ENCODE results near the gene SRR. TPM values are rescaled to one million over a fixed set of nuclear protein-coding genes. Genes with fewer than 3 reads are reported as not detected.
"Not testable (repeated sequence)": the region's sequence is repeated elsewhere in the genome, so short reads cannot be mapped to it uniquely, and the experiment has no call there.

The SRR gene
- polyA plus RNA-seq, 1 donor = 21.0 TPM

DNA sequence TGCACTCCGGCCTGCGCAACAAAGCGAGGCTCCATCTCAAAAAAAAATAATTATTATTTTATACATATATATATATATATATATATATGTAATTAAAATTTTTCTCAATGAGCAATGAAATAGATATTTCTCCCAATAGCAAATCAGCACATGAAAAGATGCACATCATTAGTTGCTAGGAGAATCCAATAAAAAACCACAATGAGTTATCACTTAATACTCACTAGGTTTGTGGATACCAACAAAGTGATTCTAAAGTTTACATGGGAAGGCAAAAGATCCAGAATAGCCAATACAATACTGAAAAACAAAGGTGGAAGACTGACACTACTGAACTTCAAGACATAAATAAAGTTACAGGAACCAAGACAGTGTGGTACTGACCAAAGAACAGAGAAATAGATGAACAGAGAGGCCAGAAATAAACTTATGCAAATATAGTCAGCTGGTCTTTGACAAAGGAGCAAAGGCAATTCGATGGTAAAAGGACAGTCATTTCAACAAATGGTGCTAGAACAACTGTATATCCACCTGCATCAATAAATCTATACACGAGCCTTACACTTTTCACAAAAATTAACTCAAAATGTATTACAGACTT, 13.8 kb upstream of the SRR start:
- no peak for DNase-seq (ENCODE audit: low read depth)

- no peak for DNase-seq (ENCODE audit: low read depth)
These were observed 11.7 kb upstream of the SRR start for GRCh38 chr17:2292100-2292499.

DNA sequence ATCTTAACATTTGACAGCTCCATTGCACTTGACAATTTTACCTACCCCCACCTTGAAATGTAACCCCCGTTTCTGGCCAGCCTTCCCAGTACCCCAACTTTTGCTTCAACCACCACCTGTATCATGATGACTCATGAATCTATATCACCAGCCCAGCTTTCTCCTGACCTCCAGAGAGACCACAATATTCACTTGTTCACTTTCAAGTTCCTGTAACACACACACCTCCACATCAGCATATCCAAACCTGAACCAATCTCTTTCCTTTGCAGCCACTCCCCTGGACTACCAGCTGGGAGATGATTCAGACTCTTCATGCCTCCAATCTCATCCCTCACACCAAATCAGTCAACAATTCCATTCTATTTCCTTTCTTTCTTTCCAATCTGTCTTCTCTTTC, 8.2 kb upstream of the SRR start:
- DNase-seq (ENCODE audit: low read depth) = no peak

- no peak for DNase-seq (ENCODE audit: low read depth)
These were observed 6.7 kb upstream of the SRR start for GRCh38 chr17:2297023-2297422.

GRCh38 chr17:2299136-2299535, 4.6 kb upstream of the SRR start:
- DNase-seq (ENCODE audit: low read depth) = no peak

DNA sequence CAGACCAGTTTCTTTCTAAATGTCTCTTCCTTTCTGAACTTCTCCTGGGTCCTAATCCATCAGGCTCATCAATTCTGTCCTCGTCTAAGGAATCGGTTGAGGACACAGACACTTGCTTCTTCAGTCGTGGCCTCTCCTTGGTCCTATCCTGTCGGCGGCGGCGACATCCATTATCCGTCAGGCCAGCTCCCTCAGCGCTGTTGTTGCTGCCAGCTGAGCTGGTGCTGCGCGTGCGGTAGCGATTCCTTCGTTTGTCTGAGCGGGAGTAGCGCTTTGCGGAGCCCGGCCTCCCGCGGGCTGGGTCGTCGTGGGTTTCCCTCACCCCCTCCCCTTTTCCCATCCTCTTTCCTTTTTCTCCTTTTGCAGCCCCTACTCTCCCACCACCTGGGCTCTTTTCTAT, 4.0 kb upstream of the SRR start:
- no peak for DNase-seq (ENCODE audit: low read depth)

DNA sequence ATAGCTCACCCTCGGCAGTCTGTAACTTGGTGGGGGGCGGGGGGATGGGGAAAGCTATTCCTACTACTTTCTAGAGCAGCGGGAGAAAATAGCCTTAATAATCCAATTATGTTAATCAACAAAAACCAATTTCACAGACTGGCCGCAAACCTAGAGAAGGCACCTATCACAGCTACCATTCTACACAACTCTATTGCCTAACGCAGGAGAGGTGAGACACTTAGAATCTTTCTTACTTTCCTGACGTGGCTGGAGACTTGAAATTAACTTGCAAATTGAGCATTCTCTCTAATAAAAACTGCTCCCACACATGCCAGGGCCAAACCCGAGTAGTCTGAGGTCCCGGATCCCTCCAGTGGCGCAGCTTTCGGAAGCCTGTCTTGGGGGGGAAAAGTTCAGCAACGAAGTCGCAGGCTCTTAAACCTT, 959 bp upstream of the SRR start:
- no peak for DNase-seq (ENCODE audit: low read depth)

DNA sequence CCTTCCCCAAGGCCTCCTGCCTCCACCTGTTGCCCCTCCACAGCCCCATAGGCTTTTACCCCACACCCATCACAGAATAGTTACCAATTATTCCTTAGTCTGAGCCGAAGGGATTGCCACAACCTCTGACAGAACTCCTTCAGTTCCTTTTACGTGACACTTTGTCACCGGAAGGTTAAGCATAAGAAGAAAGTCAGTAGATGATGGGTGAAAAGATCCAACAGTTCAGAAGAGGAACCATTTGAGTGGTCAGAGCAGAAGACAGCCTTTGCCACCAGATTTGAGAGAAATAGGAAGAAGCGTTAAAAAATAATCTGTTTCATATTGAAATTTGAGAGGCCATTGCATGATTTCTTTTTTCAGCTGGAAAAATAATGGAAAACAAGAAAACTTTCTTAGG, 1.2 kb downstream of the SRR start:
- DNase-seq (ENCODE audit: low read depth) = no peak

DNA sequence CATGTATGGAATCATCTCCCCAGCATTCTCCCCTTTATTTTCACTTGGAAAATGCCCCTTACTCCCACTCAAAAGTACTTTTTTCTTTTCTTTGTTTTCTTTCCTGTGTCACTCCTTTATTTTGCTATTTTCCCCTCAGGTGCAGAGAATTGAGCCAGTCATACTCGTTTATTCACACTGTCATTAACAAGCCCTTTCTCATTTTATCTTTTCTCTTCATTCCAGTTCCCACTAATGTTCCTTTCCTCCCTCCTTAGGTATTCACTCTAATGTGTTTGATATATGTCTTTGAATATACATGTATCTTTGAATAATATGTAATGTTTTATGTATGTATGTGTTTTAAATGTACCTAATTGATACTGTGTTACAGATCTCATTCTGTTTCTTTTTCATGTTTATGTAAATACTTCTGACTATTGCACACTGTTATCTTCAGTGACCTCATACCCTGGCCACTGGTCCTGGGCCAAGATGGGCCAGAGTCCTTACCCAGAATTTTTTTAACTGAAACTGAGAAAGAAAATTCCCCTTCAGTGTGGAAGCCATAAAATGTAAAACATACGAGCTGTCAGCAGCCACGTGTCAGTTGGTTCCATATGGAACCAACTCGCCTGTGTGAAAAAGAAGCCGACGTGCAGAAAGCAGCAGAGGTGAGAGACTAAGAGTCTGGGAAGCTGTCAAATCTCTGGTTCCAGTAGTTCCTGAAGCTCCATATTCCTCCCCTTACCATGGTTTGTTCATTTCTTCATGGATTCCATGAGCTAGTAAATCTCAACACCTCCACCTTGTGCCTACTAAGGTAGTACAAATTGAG, 5.8 kb downstream of the SRR start:
- DNase-seq (ENCODE audit: low read depth) = no peak

DNA sequence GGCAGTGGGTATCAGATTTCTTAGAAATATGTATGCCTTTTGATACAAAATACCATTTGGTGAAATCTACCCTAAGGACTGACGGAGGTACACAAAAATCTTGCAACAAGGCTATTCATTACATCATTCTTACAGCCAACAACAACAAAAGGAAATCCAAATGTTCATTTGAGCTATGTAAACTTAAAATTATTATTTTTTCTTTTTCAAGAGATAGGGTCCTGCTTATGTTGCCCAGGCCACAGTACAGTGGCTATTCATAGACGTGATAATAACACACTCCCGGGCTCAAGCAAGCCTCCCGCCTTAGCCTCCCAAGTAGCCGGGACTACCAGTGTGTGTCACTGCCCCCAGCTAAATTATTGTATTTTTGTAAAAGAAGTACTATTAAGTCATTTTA, 9.0 kb downstream of the SRR start:
- DNase-seq (ENCODE audit: low read depth) = no peak

- DNase-seq (ENCODE audit: low read depth) = not testable (repeated sequence)
These were observed 13.1 kb downstream of the SRR start for GRCh38 chr17:2316916-2317205.

DNA sequence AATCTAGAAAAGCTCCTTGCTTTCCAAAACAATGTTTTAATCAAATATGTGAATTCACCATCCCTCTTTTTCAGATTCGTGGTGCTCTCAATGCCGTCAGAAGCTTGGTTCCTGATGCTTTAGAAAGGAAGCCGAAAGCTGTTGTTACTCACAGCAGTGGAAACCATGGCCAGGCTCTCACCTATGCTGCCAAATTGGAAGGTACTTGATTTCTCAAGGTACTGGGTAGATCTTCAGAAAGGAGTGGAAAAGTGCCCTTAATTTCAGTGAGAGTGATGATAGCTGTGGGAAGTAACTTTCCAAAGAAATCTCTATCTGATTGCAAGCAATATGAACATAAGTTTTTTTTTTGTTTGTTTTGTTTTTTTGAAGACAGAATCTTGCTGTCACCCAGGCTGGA, 14.0 kb downstream of the SRR start:
- DNase-seq (ENCODE audit: low read depth) = no peak

GRCh38 chr17:2319051-2319450, 15.3 kb downstream of the SRR start:
- no peak for DNase-seq (ENCODE audit: low read depth)

- no peak for DNase-seq (ENCODE audit: low read depth)
These were observed 17.6 kb downstream of the SRR start for GRCh38 chr17:2321399-2321798.

- DNase-seq (ENCODE audit: low read depth) = no peak
These were observed 20.0 kb downstream of the SRR start for GRCh38 chr17:2323629-2324314.

DNA sequence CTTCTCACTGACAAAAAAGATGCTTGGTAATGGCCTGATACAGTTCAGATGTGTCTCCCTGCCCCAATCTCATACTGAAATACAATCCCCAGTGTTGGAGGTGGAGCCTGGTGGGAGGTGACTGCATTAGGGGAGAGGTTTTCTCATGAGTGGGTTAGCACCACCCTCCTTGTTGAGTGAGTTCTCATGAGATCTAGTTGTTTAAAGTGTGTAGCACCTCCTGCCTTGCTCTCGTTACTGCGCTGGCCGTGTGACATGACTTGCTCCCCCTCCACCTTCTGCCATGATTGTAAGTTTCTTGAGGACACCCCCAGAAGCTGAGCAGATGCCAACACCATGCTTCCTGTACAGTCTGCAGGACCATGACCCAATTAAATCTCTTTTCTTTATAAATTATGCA, 27.6 kb downstream of the SRR start:
- no peak for DNase-seq (ENCODE audit: low read depth)

DNA sequence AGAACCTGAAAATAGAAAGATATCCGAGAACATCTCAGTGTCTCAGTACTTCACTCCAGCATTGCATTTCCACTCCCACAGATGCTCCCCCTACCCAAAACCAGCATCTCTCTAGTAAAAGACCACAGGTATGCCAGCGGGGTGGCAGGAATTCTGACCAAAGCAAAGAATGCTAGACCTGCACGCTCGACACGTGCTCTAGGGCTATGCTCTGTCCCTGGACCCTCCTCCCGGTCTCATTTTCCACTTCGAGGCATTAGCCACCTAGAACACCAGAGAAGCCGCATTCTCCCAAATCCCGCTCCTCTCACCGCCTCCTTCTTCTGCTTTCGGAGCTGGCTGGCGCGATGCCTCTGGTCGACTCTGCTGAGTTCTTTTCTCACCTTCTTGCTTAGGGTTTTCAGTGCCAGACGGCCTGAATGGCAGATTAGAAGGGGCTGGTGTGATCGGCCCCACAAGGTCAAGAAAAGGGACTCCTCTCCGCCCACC, 32.0 kb downstream of the SRR start:
- DNase-seq (ENCODE audit: low read depth) = no peak

DNA sequence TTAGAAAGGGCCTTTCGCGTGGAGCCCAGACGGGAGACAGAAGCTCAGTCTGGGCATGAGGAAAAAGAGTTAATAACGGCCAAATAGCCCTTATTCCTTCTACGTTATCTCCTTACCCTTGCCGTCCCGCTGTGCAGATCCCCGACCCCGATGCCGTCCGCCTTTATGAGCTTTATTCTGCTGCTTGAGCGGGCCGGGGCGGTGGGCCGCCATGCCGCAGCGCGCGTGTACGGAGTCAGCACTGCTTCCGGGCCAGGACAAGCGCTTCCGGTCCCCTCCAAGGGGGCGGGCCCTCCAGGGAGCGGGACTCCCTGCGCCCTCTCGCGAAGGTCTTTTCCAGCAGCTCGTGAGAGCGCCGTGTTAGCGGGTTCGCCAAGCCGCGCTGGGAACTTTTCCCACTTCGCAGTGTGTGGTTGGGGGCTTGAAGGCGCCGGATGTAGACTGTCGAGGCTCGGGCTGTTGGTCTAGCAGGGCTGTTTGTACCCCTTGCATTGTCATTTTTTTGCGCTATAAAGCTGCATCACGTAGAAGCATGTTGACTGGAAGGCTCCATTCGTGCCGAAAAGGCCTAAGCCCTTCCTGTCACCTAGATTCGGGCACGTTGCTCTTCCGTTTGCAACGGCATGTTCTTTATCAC, 32.6 kb downstream of the SRR start, which contains the start of gene TSR1:
Gene TSR1 (minus strand): TSS at position 243 of the 637 bp plus-strand sequence. CDS start 30 bp downstream, at position 213.
- DNase-seq (ENCODE audit: low read depth) = peak; percentile 70

DNA sequence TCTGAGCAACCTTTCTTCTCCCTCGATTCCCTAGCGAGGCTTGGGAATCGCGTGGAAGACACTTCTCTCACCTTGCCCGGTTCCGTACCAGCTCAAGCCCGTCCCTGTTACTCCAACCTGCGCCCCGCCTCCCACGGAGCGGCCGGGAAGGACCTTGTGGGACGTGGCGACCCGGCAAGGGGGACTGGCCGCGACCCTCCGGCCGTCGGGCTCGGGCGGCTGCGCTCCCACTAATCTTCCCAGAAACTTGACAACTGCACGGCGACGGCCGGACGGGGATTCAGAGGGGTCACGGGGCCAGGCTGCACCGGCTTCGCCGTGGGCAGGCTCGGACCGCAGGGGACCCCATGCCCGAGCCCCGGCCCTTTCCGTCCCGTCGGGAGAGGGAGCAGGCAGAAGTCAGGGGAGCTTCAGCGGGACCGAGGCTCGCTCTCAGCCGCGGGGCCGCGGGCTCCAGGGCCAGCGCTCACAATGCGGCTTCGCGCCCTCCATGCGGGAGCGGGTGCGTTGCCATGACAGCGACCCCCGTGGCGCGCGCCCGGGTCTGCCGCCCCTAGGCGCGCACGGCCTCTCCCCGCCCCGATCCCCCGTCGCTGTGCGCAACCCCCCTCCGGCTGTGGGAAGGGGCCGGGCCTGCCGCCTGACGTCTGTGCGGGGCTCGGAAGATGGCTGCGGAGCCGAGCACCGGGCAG, 33.2 kb downstream of the SRR start, which contains the start of gene SGSM2:
Gene SGSM2 (plus strand): TSS at position 650 of the 692 bp plus-strand sequence. CDS start 188 bp downstream, outside the sequence.
- DNase-seq (ENCODE audit: low read depth) = peak; percentile 9

DNA sequence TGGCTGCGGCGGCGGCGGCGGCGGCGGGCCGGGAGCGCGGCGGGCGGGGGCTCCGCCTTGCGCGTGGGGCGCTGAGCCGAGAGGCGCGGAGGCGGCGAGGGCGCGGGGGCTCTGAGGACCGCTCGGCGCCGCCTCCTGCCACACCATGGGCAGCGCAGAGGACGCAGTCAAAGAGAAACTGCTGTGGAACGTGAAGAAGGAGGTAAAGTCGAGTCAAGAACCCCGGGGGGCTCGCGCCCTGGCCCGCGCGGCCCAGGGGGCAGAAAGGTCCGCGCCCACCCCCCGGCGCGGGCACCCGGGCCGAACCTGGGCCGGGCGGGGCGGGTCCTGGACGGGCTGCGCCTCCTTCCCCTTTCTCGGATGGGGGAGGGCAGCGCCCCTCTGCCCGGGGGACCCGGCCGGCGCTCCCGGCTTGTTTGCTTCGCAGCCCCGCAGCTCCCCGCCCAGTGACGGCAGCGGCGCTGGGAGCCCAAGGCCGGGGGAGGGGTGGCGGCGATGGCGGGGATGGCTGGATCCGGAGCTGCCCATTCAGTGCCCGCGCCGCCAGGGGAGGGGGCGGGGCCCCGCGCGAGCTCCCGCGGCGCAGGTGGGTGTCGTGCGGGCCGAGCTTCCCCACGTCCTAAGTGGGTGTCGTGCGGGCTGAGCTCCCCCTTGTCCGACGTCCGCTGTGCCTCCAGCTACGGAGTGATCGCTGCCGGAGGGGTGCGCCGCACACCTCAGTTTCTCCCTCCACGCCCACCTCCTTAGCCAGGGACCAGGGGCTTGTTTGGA, 34.0 kb downstream of the SRR start:
- no peak for DNase-seq (ENCODE audit: low read depth)

GRCh38 chr17:2338315-2338657, 34.5 kb downstream of the SRR start:
- DNase-seq (ENCODE audit: low read depth) = no peak
